Measurements from ENCODE around the gene SIGLEC6. TPM values are rescaled to one million over a fixed set of nuclear protein-coding genes. Genes with fewer than 3 reads are reported as not detected.

SIGLEC6 gene
- under 1 TPM in 5 of 9 donors, not detected in 4; 0.23 to 0.40 (median 0.25) TPM for total RNA-seq
- polyA plus RNA-seq: under 1 TPM in 1 of 2 donors, not detected in 1; 0.10 TPM
- long read RNA-seq, donor 1: 0 reads
- long read RNA-seq, donor 2: 0 reads
- long read RNA-seq, donor 3: 0 reads

- 27 to 40% (median 36%) methylated on average over 19 to 25 of the region's 25 CpGs for WGBS, 4 donors
- TF ChIP-seq CTCF (IDR thresholded peaks at IDR 0.05): no peak
- TF ChIP-seq POLR2A (IDR thresholded peaks at IDR 0.05): no peak
Measured at GRCh38 chr19:51531349-51532315, at the start of gene SIGLEC6. Gene SIGLEC6, minus strand, starts transcription at chr19:51531670. Its CDS starts 22 bp downstream, at chr19:51531648.

GRCh38 chr19:51576850-51577249, 45.4 kb upstream of the SIGLEC6 start:
- no peak for TF ChIP-seq CTCF (IDR thresholded peaks at IDR 0.05)
- TF ChIP-seq POLR2A (IDR thresholded peaks at IDR 0.05): no peak
- DNase-seq (no peak), ATAC-seq (no peak)
- 84 to 88% (median 87%) methylated on average over 6 of the region's 6 CpGs for WGBS, 4 donors
- no peak overlapping the region for H3K4me3 ChIP-seq
- peaks cover 0 to 18% (median 12%) of the 10 kb centered on the region in 12 donors for H3K4me1 ChIP-seq
- H3K27ac ChIP-seq: no peak overlapping the region
- intact Hi-C loops (cut with DNase I): no loop called here
- H3K27me3 ChIP-seq: no peaks in the 10 kb centered on the region
- no peaks in the 10 kb centered on the region for H3K9me3 ChIP-seq
- peaks cover 0 to 80% (median 51%) of the 10 kb centered on the region in 9 donors for H3K36me3 ChIP-seq

More at GRCh38 chr19:51531349-51532315, at the start of gene SIGLEC6:
- Histone ChIP-seq H3K27ac (no peak within 1 kb of the TSS), H3K36me3 (no peaks in the 10 kb centered on the region), H3K9me3 (peaks cover 0 to 11% (median 0%) of the 10 kb centered on the region in 12 donors), H3K27me3 (peaks cover 0 to 32% (median 5%) of the 10 kb centered on the region in 9 donors), H3K4me3 (no peak within 1 kb of the TSS), H3K4me1 (no peaks in the 10 kb centered on the region)
- DNase-seq (peak; percentile 45 to 72 (median 59)), ATAC-seq (peak; percentile 37 to 84 (median 62))
- intact Hi-C loops (cut with DNase I): loop anchor here in 1 of 10 donors (10.0 kb wide), 1 partner anchor 103 kb away; the partner anchor contains the start of gene SIGLEC5

- intact Hi-C loops (cut with DNase I): loop anchor here in 2 of 10 donors (2.0 kb wide), 1 partner anchor 19 kb away; no protein-coding TSS in a partner anchor
- Histone ChIP-seq H3K27me3 (peaks cover 0 to 5% (median 0%) of the 10 kb centered on the region in 9 donors), H3K27ac (no peak overlapping the region), H3K4me3 (no peak overlapping the region), H3K4me1 (peaks cover 0 to 21% (median 15%) of the 10 kb centered on the region in 12 donors), H3K36me3 (peaks cover 0 to 50% (median 34%) of the 10 kb centered on the region in 9 donors), H3K9me3 (no peaks in the 10 kb centered on the region)
- TF ChIP-seq CTCF (IDR thresholded peaks at IDR 0.05) (no peak), POLR2A (IDR thresholded peaks at IDR 0.05) (no peak)
- DNase-seq (no peak), ATAC-seq (no peak)
- 86 to 95% (median 91%) methylated on average over 3 of the region's 3 CpGs for WGBS, 4 donors
Measured at GRCh38 chr19:51573331-51573730, 41.9 kb upstream of the SIGLEC6 start.

GRCh38 chr19:51572908-51573307, 41.4 kb upstream of the SIGLEC6 start:
- Histone ChIP-seq H3K36me3 (peaks cover 0 to 46% (median 31%) of the 10 kb centered on the region in 9 donors), H3K27ac (no peak overlapping the region), H3K27me3 (peaks cover 0 to 5% (median 0%) of the 10 kb centered on the region in 9 donors), H3K9me3 (no peaks in the 10 kb centered on the region), H3K4me1 (peaks cover 0 to 21% (median 15%) of the 10 kb centered on the region in 12 donors), H3K4me3 (peak overlapping the region in 1 of 12 donors; percentile 69)
- DNase-seq (no peak), ATAC-seq (no peak)
- TF ChIP-seq CTCF (IDR thresholded peaks at IDR 0.05) (no peak), POLR2A (IDR thresholded peaks at IDR 0.05) (no peak)
- intact Hi-C loops (cut with DNase I): loop anchor here in 2 of 10 donors (2.0 kb wide), 1 partner anchor 20 kb away; no protein-coding TSS in a partner anchor
- 90 to 97% (median 94%) methylated on average over 4 of the region's 4 CpGs for WGBS, 4 donors

All from heart left ventricle (tissue), 16 donors.